ENCODE results near the gene KCNC3.

KCNC3 gene

DNA sequence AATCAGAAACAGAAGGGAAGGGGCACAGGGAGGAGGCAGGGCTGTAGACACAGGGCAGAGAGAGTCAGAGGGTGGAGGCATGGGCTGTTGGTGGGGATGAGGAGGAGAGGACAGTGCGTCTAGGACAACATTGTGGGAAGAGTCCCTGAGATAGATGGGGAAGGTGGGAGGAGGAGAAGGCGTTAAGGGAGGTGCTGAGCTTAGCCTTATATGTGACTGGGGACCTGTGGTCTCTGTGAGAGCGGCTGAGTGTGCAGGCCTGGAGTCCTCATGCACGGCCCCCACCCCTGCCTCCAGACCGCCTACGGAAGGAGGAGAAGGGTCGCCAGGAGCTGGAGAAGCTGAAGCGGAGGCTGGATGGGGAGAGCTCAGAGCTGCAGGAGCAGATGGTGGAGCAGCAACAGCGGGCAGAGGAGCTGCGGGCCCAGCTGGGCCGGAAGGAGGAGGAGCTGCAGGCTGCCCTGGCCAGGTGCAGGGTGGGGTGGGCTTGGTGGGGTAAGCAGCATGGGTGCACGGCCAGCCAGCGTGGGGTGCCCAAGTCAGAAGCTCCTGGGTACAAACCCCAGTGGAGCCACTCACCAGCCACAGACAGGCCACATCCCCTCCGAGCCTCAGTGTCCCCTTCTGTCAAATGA is 56.8 kb downstream of the KCNC3 start:
- DNase-seq = no peak

DNA sequence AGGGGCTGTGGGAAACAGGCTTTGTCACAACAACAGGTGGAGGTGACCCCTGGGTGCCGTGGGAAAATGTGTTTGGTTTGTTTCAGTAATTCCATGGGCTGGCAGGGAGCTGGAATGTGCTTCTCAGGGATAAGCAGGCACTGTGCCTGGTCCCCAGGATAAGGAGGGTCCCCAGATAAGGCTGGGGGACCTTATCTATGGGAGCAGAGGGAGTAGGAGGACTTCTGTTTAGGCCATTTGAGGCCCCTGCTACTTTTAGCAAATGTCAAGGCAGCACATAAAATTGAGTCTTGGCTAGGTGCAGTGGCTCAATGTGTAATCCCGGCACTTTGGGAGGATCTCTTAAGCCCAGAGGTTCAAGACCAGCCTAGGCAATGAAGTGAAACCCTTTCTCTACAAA is 59.5 kb downstream of the KCNC3 start:
- no peak for DNase-seq

DNA sequence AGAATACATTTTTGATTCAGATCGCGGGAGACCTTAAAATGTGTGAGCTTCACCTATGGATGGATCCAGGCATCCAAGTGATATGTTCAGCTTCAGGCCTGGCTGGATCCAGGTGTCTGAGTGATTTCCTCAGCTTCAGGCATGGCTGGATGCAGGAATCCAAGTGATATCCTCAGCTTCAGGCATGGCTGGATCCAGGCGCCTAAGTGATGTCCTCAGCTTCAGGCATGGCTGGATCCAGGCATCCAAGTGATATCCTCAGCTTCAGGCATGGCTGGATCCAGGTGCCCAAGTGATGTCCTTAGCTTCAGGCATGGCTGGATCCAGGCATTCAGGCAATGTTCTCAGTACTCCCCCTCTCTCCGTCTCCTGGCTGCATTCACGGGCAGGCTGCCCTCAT is 60.7 kb downstream of the KCNC3 start:
- no peak for DNase-seq

GRCh38 chr19:50268041-50268440 is 61.1 kb downstream of the KCNC3 start:
- no peak for DNase-seq

GRCh38 chr19:50266896-50267295 is 62.3 kb downstream of the KCNC3 start:
- DNase-seq = no peak

GRCh38 chr19:50266041-50266440 is 63.1 kb downstream of the KCNC3 start:
- DNase-seq = no peak

GRCh38 chr19:50264483-50265186 is 64.5 kb downstream of the KCNC3 start:
- DNase-seq = no peak

- no peak for DNase-seq
Observed at GRCh38 chr19:50263176-50263575, 66.0 kb downstream of the KCNC3 start.

Measured in EL (cell line).